Astrocyte of the spinal cord (primary cell): ENCODE data around the gene BCAS3.
A peak's percentile ranks its signal among the peaks of the same experiment; 100 is the strongest.

Experiments used
- DNase-seq: peaks from one replicate; pipeline ENCODE4 v3.0.0; 2011; ENCODE audit warnings: low read depth, low spot score
- H3K4me3 ChIP-seq: 2 replicates; pipeline ENCODE4 v1.5.1; 2011; ENCODE audit warnings: low read depth, mild to moderate bottlenecking, low read length, moderate library complexity
- in situ Hi-C: cut with HindIII; loops from 2 replicates; pipeline ENCODE4 v1.10.0; 2017; ENCODE audit warnings: low sequenced_read_pairs
- TF ChIP-seq, protein P1 (sequence below): IDR thresholded peaks from 2 replicates; pipeline ENCODE4 v1.5.1; 2012; ENCODE audit warnings: low read depth, mild to moderate bottlenecking, low read length, inconsistent platforms

BCAS3 gene

DNA sequence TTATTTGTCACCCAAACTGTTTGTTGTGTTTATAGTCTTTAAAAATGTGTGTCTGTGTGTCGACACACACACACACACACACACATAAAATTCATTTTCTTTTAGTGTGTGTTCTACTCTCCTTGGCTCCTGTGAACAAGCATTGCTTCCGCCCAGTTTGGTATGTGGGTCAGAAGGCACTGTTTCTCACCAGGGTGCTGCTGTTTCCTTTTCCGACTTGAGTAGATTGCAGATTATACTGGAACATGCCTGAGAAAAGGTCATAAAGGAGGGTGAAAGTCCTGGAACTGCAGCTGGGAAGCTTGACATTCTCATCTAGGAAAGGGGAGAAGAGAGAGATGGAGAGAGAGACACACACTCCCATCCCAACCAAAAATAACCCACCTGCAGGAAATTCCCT lies 330.3 kb downstream of the BCAS3 start:
- in situ Hi-C loops = no loop called here
- no peak overlapping the region for H3K4me3 ChIP-seq
- peak; percentile 47 for DNase-seq
- TF ChIP-seq, protein P1, sequence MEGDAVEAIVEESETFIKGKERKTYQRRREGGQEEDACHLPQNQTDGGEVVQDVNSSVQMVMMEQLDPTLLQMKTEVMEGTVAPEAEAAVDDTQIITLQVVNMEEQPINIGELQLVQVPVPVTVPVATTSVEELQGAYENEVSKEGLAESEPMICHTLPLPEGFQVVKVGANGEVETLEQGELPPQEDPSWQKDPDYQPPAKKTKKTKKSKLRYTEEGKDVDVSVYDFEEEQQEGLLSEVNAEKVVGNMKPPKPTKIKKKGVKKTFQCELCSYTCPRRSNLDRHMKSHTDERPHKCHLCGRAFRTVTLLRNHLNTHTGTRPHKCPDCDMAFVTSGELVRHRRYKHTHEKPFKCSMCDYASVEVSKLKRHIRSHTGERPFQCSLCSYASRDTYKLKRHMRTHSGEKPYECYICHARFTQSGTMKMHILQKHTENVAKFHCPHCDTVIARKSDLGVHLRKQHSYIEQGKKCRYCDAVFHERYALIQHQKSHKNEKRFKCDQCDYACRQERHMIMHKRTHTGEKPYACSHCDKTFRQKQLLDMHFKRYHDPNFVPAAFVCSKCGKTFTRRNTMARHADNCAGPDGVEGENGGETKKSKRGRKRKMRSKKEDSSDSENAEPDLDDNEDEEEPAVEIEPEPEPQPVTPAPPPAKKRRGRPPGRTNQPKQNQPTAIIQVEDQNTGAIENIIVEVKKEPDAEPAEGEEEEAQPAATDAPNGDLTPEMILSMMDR = no peak

DNA sequence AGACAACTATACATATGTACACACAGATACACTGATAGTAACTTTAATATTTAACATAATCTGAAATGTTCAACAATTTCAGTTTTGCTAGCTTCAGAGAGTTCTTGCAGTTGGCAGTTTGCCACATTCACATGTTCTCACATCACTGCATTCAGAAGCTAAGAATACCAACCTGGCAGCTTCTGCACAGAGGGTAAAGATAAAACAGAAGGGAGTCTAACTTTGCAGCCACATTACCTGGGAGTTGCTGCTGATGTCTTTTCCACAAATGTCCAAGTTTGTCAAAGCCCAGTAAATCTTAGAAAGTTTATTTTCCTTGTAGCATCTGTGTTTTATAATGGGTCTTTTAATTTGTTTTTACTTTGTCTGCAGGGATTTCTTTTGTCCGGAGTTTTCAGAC lies 332.0 kb downstream of the BCAS3 start:
- in situ Hi-C loops = no loop called here
- TF ChIP-seq, protein P1 = no peak
- peak; percentile 17 for DNase-seq
- no peak overlapping the region for H3K4me3 ChIP-seq

DNA sequence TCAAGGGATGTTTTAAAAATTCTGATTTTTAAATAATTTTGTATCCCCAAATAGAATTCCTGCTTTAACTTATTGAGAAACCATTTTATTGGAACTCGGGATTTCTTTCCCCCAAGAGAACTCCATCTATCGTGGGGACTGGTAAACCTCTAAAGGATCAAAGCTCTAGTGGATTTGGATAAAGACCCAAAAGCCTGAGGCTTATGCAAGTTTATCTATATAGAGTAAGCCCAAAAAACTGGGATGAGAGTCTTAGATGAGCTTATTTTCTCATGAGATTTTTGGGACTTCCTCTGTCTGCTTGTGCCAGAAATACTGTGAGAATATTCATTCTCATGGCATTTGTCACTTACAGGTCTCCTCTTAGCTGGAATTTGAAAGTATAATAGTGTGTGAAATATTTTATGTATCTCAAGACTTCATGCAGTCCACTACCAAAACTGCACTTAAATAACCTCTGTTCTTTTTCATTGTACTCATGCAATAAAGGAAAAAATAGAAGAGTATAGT lies 333.1 kb downstream of the BCAS3 start:
- TF ChIP-seq, protein P1 = no peak
- in situ Hi-C loops = no loop called here
- no peak for DNase-seq
- H3K4me3 ChIP-seq = no peak overlapping the region

DNA sequence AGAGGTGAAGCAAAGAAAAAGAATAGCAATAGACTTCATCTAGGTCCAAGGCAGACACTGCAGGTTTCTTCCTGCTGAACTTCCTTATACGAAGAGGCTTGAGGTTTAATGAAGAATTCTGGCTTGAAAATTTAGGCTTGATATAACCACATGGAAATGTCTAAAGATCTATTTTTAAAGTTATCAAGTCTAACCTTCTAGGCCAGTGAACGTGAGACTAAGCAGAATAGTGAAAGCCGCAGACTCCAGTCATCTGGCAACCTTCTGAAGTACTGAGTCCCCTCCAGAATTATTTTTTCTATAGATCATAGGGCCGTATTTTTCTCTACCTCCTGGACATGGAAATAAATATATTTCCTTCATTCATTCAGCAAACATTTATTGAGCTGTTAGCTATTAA lies 333.6 kb downstream of the BCAS3 start:
- no peak for DNase-seq
- no peak overlapping the region for H3K4me3 ChIP-seq
- in situ Hi-C loops = no loop called here
- TF ChIP-seq, protein P1 = no peak

DNA sequence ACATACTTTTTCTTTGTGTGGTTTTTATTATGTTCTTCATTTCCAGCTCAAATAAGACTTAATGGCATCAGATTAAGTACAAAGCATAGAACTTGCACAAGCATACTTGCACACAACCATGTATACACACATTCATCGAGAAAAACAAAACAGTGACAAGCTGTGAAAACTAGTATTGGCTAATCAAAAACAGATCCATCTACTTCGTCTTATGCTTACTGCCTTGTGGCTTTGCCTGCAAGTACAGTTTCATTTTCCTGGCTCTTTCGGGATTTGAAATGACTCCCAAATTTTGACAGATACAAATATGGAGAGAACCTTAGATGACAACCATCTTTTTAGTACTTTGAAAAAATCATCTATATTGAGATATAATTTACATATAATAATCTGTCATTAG lies 338.3 kb downstream of the BCAS3 start:
- DNase-seq = no peak
- in situ Hi-C loops = no loop called here
- TF ChIP-seq, protein P1 = no peak

DNA sequence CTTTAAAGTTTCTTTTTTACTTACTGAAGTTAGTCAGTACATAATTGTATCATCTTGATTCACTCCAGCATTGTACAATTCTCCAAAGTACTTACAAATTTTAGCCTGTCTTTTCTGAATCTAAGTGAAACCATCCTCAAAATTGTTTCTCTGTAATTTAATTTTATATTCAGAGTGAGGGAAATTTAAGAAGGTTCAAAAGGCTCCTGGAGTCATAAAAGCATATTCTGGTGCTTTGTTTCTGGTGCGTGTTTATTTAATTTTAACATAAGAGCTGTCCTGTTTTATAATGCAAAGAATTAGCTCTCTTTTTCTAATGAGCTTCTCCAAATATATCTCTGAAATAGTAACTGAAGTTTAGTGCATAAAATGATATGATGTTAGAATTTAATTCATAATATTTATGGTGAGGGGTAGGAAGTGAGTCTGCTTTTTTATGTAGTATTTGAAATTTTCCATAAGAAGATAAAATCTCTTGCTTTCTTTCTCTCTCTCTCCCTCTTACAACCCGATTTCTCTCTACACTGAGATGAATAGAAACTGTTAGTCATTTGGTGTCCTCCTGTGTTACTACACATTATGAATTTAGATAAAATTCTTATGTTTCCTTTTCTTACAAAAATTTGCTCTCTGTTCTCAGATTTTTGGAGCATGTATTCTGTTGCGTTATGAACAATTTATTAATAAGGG lies 339.8 kb downstream of the BCAS3 start:
- in situ Hi-C loops = no loop called here
- no peak for DNase-seq
- TF ChIP-seq, protein P1 = no peak
- H3K4me3 ChIP-seq = no peak overlapping the region

More for the DNA sequence above, 338.3 kb downstream of the BCAS3 start:
- no peak overlapping the region for H3K4me3 ChIP-seq
